Mesothelial cell of epicardium (in vitro differentiated cells): ENCODE measurements around the gene MROH2A. TPM values are rescaled to one million over a fixed set of nuclear protein-coding genes. Genes with fewer than 3 reads are reported as not detected.

Experiments
- DNase-seq, 2 experiments: peaks; one replicate each; pipeline ENCODE4 v3.0.0; 2021; ENCODE audit warnings: low spot score in 2 of 2; ENCODE audit not compliant: unreplicated experiment in 2 of 2
- H3K27ac Mint-ChIP-seq: 2 replicates; pipeline ENCODE4 v1.8.0; 2021; ENCODE audit warnings: mixed read lengths
- H3K27me3 Mint-ChIP-seq: 2 replicates; pipeline ENCODE4 v1.8.0; 2021; ENCODE audit warnings: low read depth, mixed read lengths
- H3K36me3 Mint-ChIP-seq: 2 replicates; pipeline ENCODE4 v1.8.0; 2021; ENCODE audit warnings: mixed read lengths
- H3K4me1 Mint-ChIP-seq: 2 replicates; pipeline ENCODE4 v1.8.0; 2021; ENCODE audit warnings: mixed read lengths
- H3K4me3 Mint-ChIP-seq: 2 replicates; pipeline ENCODE4 v1.8.0; 2021; ENCODE audit warnings: mild to moderate bottlenecking, moderate library complexity, mixed read lengths
- H3K9me3 Mint-ChIP-seq: 2 replicates; pipeline ENCODE4 v1.8.0; 2021; ENCODE audit warnings: mixed read lengths
- total RNA-seq: library from RNA; stranded (reverse); gene quantifications from 3 replicates; pipeline ENCODE4 v1.2.1, GENCODE V29; 2021
- TF ChIP-seq, protein P1 (sequence below): fragments of 200-600 bp; sonication (generic); IDR thresholded peaks from one replicate; pipeline ENCODE4 v1.5.0; 2021; ENCODE audit warnings: antibody characterized with exemption; ENCODE audit not compliant: unreplicated experiment

The MROH2A gene
- total RNA-seq, 1 donor from 2014 or later: not detected

DNA sequence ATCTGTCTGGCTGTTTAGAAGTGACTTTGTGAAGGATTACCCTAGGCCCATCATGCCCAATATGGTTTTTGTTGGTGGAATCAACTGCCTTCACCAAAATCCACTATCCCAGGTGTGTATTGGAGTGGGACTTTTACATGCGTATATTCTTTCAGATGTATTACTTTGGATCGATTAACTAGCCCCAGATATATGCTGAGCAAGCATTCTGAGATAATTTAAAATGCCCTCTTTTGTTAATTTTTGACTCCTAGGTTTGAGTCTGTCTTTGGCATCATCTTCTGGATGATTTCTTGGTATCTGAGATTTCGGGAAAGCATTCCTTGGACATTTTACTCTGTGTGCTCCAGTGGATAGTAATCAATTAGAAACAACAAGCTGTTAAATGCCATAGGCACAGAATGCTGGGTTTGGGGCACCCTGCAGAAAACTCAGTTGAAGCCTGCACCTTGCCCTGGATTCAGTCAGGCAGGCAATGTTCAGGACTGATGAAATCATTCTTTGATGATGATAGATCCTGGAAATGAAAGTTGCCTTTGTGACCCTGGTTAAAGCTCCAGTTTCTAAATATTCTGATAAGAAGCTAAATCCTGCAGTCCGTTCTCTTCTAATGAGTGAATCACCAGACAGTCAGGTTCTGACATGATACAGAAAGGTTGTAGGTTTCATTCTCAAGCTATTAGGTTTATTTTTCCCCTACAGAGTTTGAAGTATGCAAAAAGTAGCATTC lies 16.9 kb upstream of the MROH2A start:
- no peaks in the 10 kb centered on the region for H3K9me3 Mint-ChIP-seq
- DNase-seq: no peak
- peaks cover 25% of the 10 kb centered on the region for H3K27me3 Mint-ChIP-seq
- H3K4me3 Mint-ChIP-seq: no peak overlapping the region
- no peaks in the 10 kb centered on the region for H3K4me1 Mint-ChIP-seq
- H3K36me3 Mint-ChIP-seq: no peaks in the 10 kb centered on the region
- TF ChIP-seq, protein P1, sequence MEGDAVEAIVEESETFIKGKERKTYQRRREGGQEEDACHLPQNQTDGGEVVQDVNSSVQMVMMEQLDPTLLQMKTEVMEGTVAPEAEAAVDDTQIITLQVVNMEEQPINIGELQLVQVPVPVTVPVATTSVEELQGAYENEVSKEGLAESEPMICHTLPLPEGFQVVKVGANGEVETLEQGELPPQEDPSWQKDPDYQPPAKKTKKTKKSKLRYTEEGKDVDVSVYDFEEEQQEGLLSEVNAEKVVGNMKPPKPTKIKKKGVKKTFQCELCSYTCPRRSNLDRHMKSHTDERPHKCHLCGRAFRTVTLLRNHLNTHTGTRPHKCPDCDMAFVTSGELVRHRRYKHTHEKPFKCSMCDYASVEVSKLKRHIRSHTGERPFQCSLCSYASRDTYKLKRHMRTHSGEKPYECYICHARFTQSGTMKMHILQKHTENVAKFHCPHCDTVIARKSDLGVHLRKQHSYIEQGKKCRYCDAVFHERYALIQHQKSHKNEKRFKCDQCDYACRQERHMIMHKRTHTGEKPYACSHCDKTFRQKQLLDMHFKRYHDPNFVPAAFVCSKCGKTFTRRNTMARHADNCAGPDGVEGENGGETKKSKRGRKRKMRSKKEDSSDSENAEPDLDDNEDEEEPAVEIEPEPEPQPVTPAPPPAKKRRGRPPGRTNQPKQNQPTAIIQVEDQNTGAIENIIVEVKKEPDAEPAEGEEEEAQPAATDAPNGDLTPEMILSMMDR: no peak
- no peak overlapping the region for H3K27ac Mint-ChIP-seq

DNA sequence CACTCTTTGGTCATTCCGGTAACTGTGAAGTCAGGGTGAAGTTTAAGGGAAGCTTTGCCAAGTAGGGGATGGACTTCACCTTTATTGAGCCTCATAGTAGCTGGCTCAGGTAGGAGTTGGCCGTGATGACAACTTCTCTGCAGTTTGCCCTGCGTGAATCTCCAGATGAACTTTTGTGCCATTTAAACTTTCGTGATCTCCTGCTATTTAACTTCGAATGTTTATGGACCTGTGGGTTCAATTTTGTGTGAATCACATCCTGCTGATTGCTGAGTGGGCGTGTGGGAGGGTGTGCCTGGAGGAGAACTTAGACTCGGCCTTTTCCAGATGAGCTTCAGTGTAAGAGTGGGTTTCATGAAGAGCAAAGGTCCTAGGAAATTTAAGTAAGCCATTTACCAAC lies 13.9 kb upstream of the MROH2A start:
- DNase-seq: no peak
- Mint-ChIP-seq H3K27me3 (peaks cover 32% of the 10 kb centered on the region), H3K9me3 (no peaks in the 10 kb centered on the region), H3K36me3 (no peaks in the 10 kb centered on the region), H3K4me1 (no peaks in the 10 kb centered on the region), H3K4me3 (no peak overlapping the region), H3K27ac (no peak overlapping the region)
- TF ChIP-seq, protein P1: no peak

DNA sequence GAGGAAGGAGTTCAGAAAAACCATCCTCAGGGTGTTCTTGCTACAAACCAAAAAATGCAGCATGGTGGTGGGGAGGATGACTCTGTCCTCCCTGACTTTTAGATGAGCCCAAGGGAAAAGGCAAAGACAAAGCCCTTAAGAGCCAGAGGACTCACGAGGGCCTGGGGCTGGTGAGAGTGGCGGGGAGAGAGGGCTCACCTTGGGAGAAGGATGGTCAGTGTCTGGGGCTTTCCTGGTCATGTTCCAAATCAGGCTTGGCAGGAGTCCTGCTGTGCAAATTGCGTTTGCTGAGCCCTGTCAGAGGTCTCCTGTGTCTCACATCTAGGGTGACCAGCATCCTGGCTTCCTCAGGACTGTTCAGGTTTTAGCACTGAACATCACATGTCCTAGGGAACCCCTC lies 13.4 kb upstream of the MROH2A start:
- H3K4me1 Mint-ChIP-seq: no peaks in the 10 kb centered on the region
- TF ChIP-seq, protein P1: no peak
- no peak for DNase-seq
- no peak overlapping the region for H3K4me3 Mint-ChIP-seq
- peaks cover 33% of the 10 kb centered on the region for H3K27me3 Mint-ChIP-seq
- no peaks in the 10 kb centered on the region for H3K36me3 Mint-ChIP-seq
- H3K27ac Mint-ChIP-seq: no peak overlapping the region
- no peaks in the 10 kb centered on the region for H3K9me3 Mint-ChIP-seq

DNA sequence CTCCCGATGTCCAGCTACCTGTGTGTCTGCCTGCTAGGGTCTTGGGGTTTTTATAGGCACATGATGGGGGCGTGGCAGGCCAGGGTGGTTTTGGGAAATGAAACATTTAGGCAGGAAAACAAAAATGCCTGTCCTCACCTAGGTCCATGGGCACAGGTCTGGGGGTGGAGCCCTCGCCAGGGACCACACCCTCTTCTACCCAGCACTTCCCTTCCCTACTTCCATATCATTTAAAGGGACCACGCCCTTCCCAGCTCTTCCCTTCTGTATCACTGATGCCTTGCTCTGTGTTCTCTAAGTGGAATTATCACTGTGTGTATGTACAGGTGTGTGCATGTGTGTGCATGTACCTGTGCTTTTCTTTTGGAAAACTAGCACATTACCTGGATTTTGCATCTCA lies 11.7 kb upstream of the MROH2A start:
- Mint-ChIP-seq H3K4me3 (no peak overlapping the region), H3K4me1 (no peaks in the 10 kb centered on the region), H3K36me3 (no peaks in the 10 kb centered on the region), H3K9me3 (no peaks in the 10 kb centered on the region), H3K27me3 (peaks cover 36% of the 10 kb centered on the region), H3K27ac (no peak overlapping the region)
- no peak for DNase-seq
- TF ChIP-seq, protein P1: no peak

DNA sequence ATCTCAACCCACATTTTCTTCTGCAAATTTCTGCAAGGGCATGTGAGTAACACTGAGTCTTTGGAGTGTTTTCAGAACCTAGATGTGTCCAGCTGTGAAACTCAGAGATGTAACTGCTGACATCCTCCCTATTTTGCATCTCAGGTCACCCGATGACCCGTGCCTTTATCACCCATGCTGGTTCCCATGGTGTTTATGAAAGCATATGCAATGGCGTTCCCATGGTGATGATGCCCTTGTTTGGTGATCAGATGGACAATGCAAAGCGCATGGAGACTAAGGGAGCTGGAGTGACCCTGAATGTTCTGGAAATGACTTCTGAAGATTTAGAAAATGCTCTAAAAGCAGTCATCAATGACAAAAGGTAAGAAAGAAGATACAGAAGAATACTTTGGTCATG lies 10.1 kb upstream of the MROH2A start:
- no peaks in the 10 kb centered on the region for H3K9me3 Mint-ChIP-seq
- H3K27ac Mint-ChIP-seq: no peak overlapping the region
- no peak overlapping the region for H3K4me3 Mint-ChIP-seq
- TF ChIP-seq, protein P1: no peak
- H3K4me1 Mint-ChIP-seq: no peaks in the 10 kb centered on the region
- H3K27me3 Mint-ChIP-seq: peaks cover 30% of the 10 kb centered on the region
- no peaks in the 10 kb centered on the region for H3K36me3 Mint-ChIP-seq
- DNase-seq: no peak
